ENCODE measurements around the gene GGN.

DNA sequence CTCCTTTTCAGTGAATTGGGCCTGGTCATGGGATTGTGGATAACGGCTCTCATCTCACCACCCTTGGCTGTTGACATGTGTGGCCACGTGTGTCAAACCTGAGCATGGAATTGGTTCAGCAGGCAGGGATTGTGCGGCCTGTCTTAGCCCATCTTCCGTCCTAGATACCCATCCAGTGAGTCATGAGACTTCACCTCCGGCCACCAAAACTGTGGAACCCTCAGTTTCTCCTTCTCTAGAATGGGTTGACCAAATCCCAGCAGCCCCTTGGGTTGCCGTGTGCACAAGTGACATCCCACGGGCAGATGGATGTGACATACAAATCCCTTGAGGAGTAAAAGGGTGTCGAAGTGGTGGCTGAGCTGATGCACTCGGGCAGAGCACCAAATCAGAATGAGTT, 6.7 kb downstream of the GGN start:
- TF ChIP-seq, protein P1, sequence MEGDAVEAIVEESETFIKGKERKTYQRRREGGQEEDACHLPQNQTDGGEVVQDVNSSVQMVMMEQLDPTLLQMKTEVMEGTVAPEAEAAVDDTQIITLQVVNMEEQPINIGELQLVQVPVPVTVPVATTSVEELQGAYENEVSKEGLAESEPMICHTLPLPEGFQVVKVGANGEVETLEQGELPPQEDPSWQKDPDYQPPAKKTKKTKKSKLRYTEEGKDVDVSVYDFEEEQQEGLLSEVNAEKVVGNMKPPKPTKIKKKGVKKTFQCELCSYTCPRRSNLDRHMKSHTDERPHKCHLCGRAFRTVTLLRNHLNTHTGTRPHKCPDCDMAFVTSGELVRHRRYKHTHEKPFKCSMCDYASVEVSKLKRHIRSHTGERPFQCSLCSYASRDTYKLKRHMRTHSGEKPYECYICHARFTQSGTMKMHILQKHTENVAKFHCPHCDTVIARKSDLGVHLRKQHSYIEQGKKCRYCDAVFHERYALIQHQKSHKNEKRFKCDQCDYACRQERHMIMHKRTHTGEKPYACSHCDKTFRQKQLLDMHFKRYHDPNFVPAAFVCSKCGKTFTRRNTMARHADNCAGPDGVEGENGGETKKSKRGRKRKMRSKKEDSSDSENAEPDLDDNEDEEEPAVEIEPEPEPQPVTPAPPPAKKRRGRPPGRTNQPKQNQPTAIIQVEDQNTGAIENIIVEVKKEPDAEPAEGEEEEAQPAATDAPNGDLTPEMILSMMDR (IDR thresholded peaks at IDR 0.05), result no peak
- TF ChIP-seq POLR2A (IDR thresholded peaks at IDR 0.05), result no peak

Data from lower leg skin (tissue), 3 donors.